Neural progenitor cell (in vitro differentiated cells): ENCODE results near the gene PAEP. TPM values are rescaled to one million over a fixed set of nuclear protein-coding genes. Genes with fewer than 3 reads are reported as not detected.

Source experiments
- DNase-seq: peaks from one replicate; pipeline ENCODE4 v3.0.0-alpha.2; 2016; ENCODE audit warnings: low spot score
- H2AFZ ChIP-seq: fragments of 200-600 bp; sonication (generic); replicated peaks from 2 replicates; pipeline ENCODE4 v1.6.1; 2016; ENCODE audit warnings: antibody characterized with exemption
- H3F3A ChIP-seq: fragments of 200-600 bp; sonication (generic); 2 replicates; pipeline ENCODE4 v1.6.1; 2016; ENCODE audit warnings: antibody characterized with exemption, low read depth
- H3K27ac ChIP-seq: fragments of 200-600 bp; sonication (generic); 2 replicates; pipeline ENCODE4 v1.5.1; 2016; ENCODE audit warnings: mild to moderate bottlenecking
- H3K27me3 ChIP-seq: fragments of 200-600 bp; sonication (generic); 2 replicates; pipeline ENCODE4 v1.6.1; 2016; ENCODE audit warnings: mild to moderate bottlenecking, moderate library complexity
- H3K36me3 ChIP-seq: fragments of 200-600 bp; sonication (generic); 2 replicates; pipeline ENCODE4 v1.5.1; 2016
- H3K4me1 ChIP-seq: fragments of 200-600 bp; sonication (generic); 2 replicates; pipeline ENCODE4 v1.6.1; 2016; ENCODE audit warnings: mixed run types
- H3K4me2 ChIP-seq: fragments of 200-600 bp; sonication (generic); 2 replicates; pipeline ENCODE4 v1.6.1; 2016
- H3K4me3 ChIP-seq: fragments of 200-600 bp; sonication (generic); 2 replicates; pipeline ENCODE4 v1.5.1; 2016
- H3K79me2 ChIP-seq: fragments of 200-600 bp; sonication (generic); 2 replicates; pipeline ENCODE4 v1.6.1; 2016; ENCODE audit warnings: low read depth
- H3K9ac ChIP-seq: fragments of 200-600 bp; sonication (generic); 2 replicates; pipeline ENCODE4 v1.6.1; 2016
- H3K9me3 ChIP-seq: fragments of 200-600 bp; sonication (generic); 2 replicates; pipeline ENCODE4 v1.5.1; 2016; ENCODE audit warnings: low read depth
- H4K20me1 ChIP-seq: fragments of 200-600 bp; sonication (generic); 2 replicates; pipeline ENCODE4 v1.6.1; 2016; ENCODE audit warnings: low read depth
- H3K27ac Mint-ChIP-seq: 3 replicates; pipeline ENCODE4 v1.8.0; 2021; ENCODE audit warnings: mixed read lengths
- H3K27me3 Mint-ChIP-seq: 2 replicates; pipeline ENCODE4 v1.8.0; 2022; ENCODE audit warnings: low read depth, mild to moderate bottlenecking, inconsistent platforms, moderate library complexity, mixed read lengths; ENCODE audit not compliant: insufficient read depth
- H3K36me3 Mint-ChIP-seq: 3 replicates; pipeline ENCODE4 v1.8.0; 2021; ENCODE audit warnings: mixed read lengths
- H3K4me1 Mint-ChIP-seq: 3 replicates; pipeline ENCODE4 v1.8.0; 2021; ENCODE audit warnings: mixed read lengths
- H3K4me3 Mint-ChIP-seq: 3 replicates; pipeline ENCODE4 v1.8.0; 2021; ENCODE audit warnings: mild to moderate bottlenecking, moderate library complexity, mixed read lengths
- H3K9me3 Mint-ChIP-seq: 3 replicates; pipeline ENCODE4 v1.8.0; 2020; ENCODE audit warnings: mixed read lengths
- EZH2 ChIP-seq: fragments of 200-600 bp; sonication (generic); IDR thresholded peaks from 2 replicates; pipeline ENCODE4 v1.6.1; 2017; ENCODE audit warnings: antibody characterized with exemption, mild to moderate bottlenecking, moderate library complexity
- EZH2phosphoT487 ChIP-seq: fragments of 200-600 bp; sonication (generic); IDR thresholded peaks from 2 replicates; pipeline ENCODE4 v1.6.1; 2017; ENCODE audit warnings: antibody characterized with exemption
- total RNA-seq: library from RNA; depleted of rRNA; stranded (reverse); fragments of >200 nt; gene quantifications from 2 replicates; pipeline ENCODE4 v1.2.3, GENCODE V29; 2015; ENCODE audit warnings: low replicate concordance
- TF ChIP-seq, protein P1 (sequence below): fragments of 200-600 bp; sonication (generic); IDR thresholded peaks from 2 replicates; pipeline ENCODE4 v1.5.1; 2017; ENCODE audit warnings: antibody characterized with exemption, mild to moderate bottlenecking

The PAEP gene
- total RNA-seq, 1 donor from 2014 or later, result not detected

DNA sequence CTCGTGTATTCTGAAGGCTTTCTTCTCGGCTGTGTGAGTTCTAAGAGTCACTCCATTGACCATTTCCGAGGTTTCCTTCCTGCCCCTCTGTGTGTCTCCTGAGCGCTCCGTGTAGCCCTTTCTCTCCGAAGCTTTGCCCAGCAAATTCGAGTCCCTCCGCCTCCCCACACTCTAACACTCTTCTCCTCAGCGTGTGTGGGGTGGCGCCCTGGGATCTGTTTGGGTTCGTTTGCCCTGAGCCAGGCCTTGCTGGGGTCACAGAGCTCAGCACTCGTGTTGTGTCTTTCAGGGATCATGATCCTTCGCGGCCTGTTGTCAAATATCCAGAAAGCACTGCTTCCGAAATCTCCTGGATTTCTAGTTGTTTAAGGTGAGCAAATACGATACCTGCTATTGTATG, 5.6 kb upstream of the PAEP start:
- no peaks in the 10 kb centered on the region for H4K20me1 ChIP-seq
- H3K4me2 ChIP-seq, result no peak overlapping the region
- TF ChIP-seq EZH2, result no peak
- TF ChIP-seq, protein P1, sequence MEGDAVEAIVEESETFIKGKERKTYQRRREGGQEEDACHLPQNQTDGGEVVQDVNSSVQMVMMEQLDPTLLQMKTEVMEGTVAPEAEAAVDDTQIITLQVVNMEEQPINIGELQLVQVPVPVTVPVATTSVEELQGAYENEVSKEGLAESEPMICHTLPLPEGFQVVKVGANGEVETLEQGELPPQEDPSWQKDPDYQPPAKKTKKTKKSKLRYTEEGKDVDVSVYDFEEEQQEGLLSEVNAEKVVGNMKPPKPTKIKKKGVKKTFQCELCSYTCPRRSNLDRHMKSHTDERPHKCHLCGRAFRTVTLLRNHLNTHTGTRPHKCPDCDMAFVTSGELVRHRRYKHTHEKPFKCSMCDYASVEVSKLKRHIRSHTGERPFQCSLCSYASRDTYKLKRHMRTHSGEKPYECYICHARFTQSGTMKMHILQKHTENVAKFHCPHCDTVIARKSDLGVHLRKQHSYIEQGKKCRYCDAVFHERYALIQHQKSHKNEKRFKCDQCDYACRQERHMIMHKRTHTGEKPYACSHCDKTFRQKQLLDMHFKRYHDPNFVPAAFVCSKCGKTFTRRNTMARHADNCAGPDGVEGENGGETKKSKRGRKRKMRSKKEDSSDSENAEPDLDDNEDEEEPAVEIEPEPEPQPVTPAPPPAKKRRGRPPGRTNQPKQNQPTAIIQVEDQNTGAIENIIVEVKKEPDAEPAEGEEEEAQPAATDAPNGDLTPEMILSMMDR, result no peak
- TF ChIP-seq EZH2phosphoT487, result no peak
- H3K27me3 ChIP-seq, result no peaks in the 10 kb centered on the region
- Mint-ChIP-seq H3K4me1 (peaks cover 2% of the 10 kb centered on the region), H3K9me3 (peaks cover 2% of the 10 kb centered on the region), H3K27ac (no peak overlapping the region), H3K27me3 (peaks cover 7% of the 10 kb centered on the region), H3K36me3 (no peaks in the 10 kb centered on the region), H3K4me3 (no peak overlapping the region)
- H3K36me3 ChIP-seq, result no peaks in the 10 kb centered on the region
- no peak for DNase-seq
- no peak overlapping the region for H3K27ac ChIP-seq
- H3K79me2 ChIP-seq, result no peaks in the 10 kb centered on the region
- H3F3A ChIP-seq, result no peaks in the 10 kb centered on the region
- H3K9me3 ChIP-seq, result no peaks in the 10 kb centered on the region
- no peaks in the 10 kb centered on the region for H3K4me1 ChIP-seq
- H2AFZ ChIP-seq, result no peak overlapping the region
- H3K4me3 ChIP-seq, result no peak overlapping the region
- H3K9ac ChIP-seq, result no peak overlapping the region

DNA sequence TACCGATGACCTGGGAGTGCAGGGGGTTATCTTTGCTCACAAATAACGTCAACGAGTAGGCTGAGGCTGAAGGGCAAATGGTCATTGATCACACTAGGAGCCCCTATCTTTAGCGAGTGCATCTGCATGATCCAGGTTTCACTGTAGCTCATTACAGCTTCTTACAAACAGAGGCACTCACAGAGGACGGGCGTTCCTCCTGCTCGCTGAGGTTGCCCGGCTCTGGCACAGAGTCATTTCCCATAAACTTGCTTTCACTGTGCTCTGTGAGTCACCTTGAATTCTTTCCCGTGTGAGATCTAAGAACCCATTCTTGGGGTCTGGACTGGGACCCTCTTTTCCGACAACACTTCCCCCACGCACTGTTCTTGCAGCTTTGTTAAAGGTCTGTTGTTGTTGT, 1.9 kb upstream of the PAEP start:
- no peak overlapping the region for H3K4me3 ChIP-seq
- no peak overlapping the region for H3K9ac ChIP-seq
- TF ChIP-seq EZH2 (no peak), EZH2phosphoT487 (no peak)
- TF ChIP-seq, protein P1, result no peak
- no peaks in the 10 kb centered on the region for H3K9me3 ChIP-seq
- no peaks in the 10 kb centered on the region for H3K36me3 ChIP-seq
- H3F3A ChIP-seq, result no peaks in the 10 kb centered on the region
- no peaks in the 10 kb centered on the region for H3K27me3 ChIP-seq
- Mint-ChIP-seq H3K27ac (no peak overlapping the region), H3K27me3 (peaks cover 5% of the 10 kb centered on the region), H3K4me3 (no peak overlapping the region), H3K9me3 (no peaks in the 10 kb centered on the region), H3K36me3 (no peaks in the 10 kb centered on the region), H3K4me1 (no peaks in the 10 kb centered on the region)
- H4K20me1 ChIP-seq, result no peaks in the 10 kb centered on the region
- H3K4me2 ChIP-seq, result no peak overlapping the region
- no peaks in the 10 kb centered on the region for H3K79me2 ChIP-seq
- DNase-seq, result no peak
- H3K4me1 ChIP-seq, result no peaks in the 10 kb centered on the region
- H2AFZ ChIP-seq, result no peak overlapping the region
- H3K27ac ChIP-seq, result no peak overlapping the region

DNA sequence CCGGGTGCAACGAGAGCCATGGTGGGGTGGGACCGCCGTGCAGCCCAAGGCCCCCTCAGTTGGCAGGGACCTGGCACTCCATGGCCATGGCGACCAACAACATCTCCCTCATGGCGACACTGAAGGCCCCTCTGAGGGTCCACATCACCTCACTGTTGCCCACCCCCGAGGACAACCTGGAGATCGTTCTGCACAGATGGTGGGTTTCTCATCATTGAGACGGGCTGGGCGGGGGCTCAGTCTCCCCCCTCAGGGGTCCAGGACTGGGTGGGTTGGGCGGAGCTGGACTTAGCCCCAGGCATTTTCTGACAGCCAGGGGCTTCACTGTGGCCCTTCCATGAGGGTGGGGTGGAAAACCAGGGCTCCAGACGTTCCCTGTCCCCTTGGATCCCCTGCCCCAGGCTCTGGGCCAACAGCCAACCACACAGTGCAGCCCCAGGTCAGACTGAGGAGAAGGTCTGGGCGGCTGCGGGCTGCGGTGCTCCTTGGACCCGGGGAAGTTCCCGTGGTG, 734 bp downstream of the PAEP start:
- Mint-ChIP-seq H3K4me1 (no peaks in the 10 kb centered on the region), H3K36me3 (no peaks in the 10 kb centered on the region), H3K27ac (no peak overlapping the region), H3K27me3 (peaks cover 10% of the 10 kb centered on the region), H3K9me3 (no peaks in the 10 kb centered on the region), H3K4me3 (no peak overlapping the region)
- no peaks in the 10 kb centered on the region for H4K20me1 ChIP-seq
- H3K4me1 ChIP-seq, result no peaks in the 10 kb centered on the region
- H3K79me2 ChIP-seq, result no peaks in the 10 kb centered on the region
- no peak for DNase-seq
- H3K27ac ChIP-seq, result no peak overlapping the region
- no peak overlapping the region for H3K4me3 ChIP-seq
- no peaks in the 10 kb centered on the region for H3K36me3 ChIP-seq
- TF ChIP-seq EZH2phosphoT487, result no peak
- H3K9me3 ChIP-seq, result no peaks in the 10 kb centered on the region
- no peak overlapping the region for H3K9ac ChIP-seq
- H3K27me3 ChIP-seq, result no peaks in the 10 kb centered on the region
- no peak overlapping the region for H3K4me2 ChIP-seq
- H3F3A ChIP-seq, result no peaks in the 10 kb centered on the region
- H2AFZ ChIP-seq, result no peak overlapping the region

DNA sequence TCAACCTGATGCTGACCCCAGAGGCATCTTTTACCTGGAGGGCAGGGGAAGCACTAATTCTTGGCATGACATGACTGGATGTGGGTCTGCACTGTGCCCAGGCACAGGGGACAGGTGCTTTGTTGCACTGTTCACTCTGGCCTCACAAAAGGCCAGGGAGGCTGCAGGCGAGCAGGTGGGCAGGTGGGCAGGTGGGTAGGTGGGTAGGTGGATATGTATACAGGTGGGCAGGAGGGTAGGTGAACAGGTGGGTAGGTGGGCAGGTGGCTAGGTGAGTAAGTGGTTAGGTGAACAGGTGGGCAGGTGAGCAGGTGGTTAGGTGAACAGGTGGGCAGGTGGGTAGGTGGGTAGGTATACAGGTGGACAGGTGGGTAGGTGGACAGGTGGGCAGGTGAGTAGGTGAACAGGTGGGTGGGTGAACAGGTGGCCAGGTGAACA, 1.5 kb downstream of the PAEP start:
- H3K27me3 ChIP-seq, result no peaks in the 10 kb centered on the region
- no peak for DNase-seq
- H2AFZ ChIP-seq, result no peak overlapping the region
- H3K4me1 ChIP-seq, result no peaks in the 10 kb centered on the region
- H3K4me3 ChIP-seq, result no peak overlapping the region
- Mint-ChIP-seq H3K27me3 (peaks cover 10% of the 10 kb centered on the region), H3K27ac (no peak overlapping the region), H3K4me3 (no peak overlapping the region), H3K36me3 (no peaks in the 10 kb centered on the region), H3K9me3 (no peaks in the 10 kb centered on the region), H3K4me1 (no peaks in the 10 kb centered on the region)
- no peak overlapping the region for H3K9ac ChIP-seq
- no peaks in the 10 kb centered on the region for H3F3A ChIP-seq
- no peak overlapping the region for H3K4me2 ChIP-seq
- no peak overlapping the region for H3K27ac ChIP-seq
- TF ChIP-seq, protein P1, result no peak
- TF ChIP-seq EZH2phosphoT487, result no peak
- no peak for TF ChIP-seq EZH2
- no peaks in the 10 kb centered on the region for H3K9me3 ChIP-seq
- H3K79me2 ChIP-seq, result no peaks in the 10 kb centered on the region
- no peaks in the 10 kb centered on the region for H3K36me3 ChIP-seq
- H4K20me1 ChIP-seq, result no peaks in the 10 kb centered on the region
